Stomach (tissue), 9 donors: Measurements from ENCODE around the gene TSHZ2. TPM values are rescaled to one million over a fixed set of nuclear protein-coding genes. Genes with fewer than 3 reads are reported as not detected.

ENCODE experiments used
- DNase-seq, 2 donors: peaks; one replicate each; pipeline versions ENCODE4 v3.0.0 to v3.0.0-alpha.2; 2013 to 2019
- H3K27ac ChIP-seq, 5 donors: fragments of 200-600 bp in 4 of 5; sonication (generic) in 4 of 5; one replicate each; pipeline ENCODE4 v1.5.1; 2013 to 2019; ENCODE audit warnings: mild to moderate bottlenecking in 1 of 5, moderate library complexity in 1 of 5
- H3K27me3 ChIP-seq, 3 donors: fragments of 200-600 bp; sonication (generic); one replicate each; pipeline ENCODE4 v1.5.1; 2017 to 2019; ENCODE audit warnings: mixed run types in 1 of 3
- H3K36me3 ChIP-seq, 4 donors: fragments of 200-600 bp; sonication (generic); 1 replicate in 3 of 4; 2 replicates in 1 of 4; pipeline ENCODE4 v1.5.1; 2016 to 2019
- H3K4me1 ChIP-seq, 4 donors: fragments of 200-600 bp; sonication (generic); one replicate each; pipeline ENCODE4 v1.5.1; 2016 to 2019
- H3K4me3 ChIP-seq, 4 donors: fragments of 200-600 bp; sonication (generic) in 3 of 4; one replicate each; pipeline ENCODE4 v1.5.1; 2016 to 2019; ENCODE audit warnings: mild to moderate bottlenecking in 1 of 4
- H3K9me3 ChIP-seq, 4 donors: fragments of 200-600 bp; sonication (generic); one replicate each; pipeline ENCODE4 v1.5.1; 2016 to 2019
- CTCF ChIP-seq, 7 experiments: fragments of 450-650 bp in 4 of 7; fragments of 200-600 bp in 3 of 7; sonication (generic) in 3 of 7; IDR thresholded peaks; one replicate each; pipeline ENCODE4 v1.5.1; 2016 to 2019; ENCODE audit warnings: antibody characterized with exemption in 7 of 7, control low read depth in 2 of 7, mild to moderate bottlenecking in 1 of 7
- EP300 ChIP-seq: sonication (generic); formaldehyde crosslinking; IDR thresholded peaks from one replicate; pipeline ENCODE4 v1.6.1; 2017; ENCODE audit warnings: antibody characterized with exemption
- POLR2A ChIP-seq, 4 donors: fragments of 450-650 bp; IDR thresholded peaks; one replicate each; pipeline ENCODE4 v1.6.1; 2016; ENCODE audit warnings: antibody characterized with exemption in 4 of 4, control low read depth in 2 of 4, mild to moderate bottlenecking in 1 of 4, moderate library complexity in 1 of 4
- POLR2AphosphoS5 ChIP-seq, 3 donors: sonication (generic); formaldehyde crosslinking; IDR thresholded peaks; one replicate each; pipeline ENCODE4 v1.6.1; 2016; ENCODE audit warnings: antibody characterized with exemption in 3 of 3
- WGBS, 5 donors: extraction: QIAGEN DNeasy Blood & Tissue Kit in 3 of 5; methylation state at CpG; one replicate each; pipeline versions ENCODE4 v1.1.5 to v1.1.7; 2013 to 2018; 5-methylcytosine and 5-hydroxymethylcytosine counted together
- intact Hi-C: fragments of 100-400 bp; cut with DNase I; formaldehyde crosslinking; loops from one replicate; pipeline ENCODE4 v1.15.1; 2023; ENCODE audit warnings: low total_unique reads
- polyA plus RNA-seq, 3 donors: library from polyadenylated mRNA; stranded (reverse); fragments of 200-250 nt; gene quantifications; one replicate each; pipeline ENCODE4 v1.2.3, GENCODE V29; 2013
- total RNA-seq, 5 donors: library from RNA; depleted of rRNA; stranded (reverse); fragments of >200 nt; gene quantifications; one replicate each; pipeline versions ENCODE4 v1.1.0 to v1.2.3, GENCODE V29; 2014 to 2016
- donor health status: healthy with polysubstance abuse.
- donor health status: Bipolar disorder and iron deficiency.
- donor health status: healthy.

TSHZ2 gene
- total and polyA plus RNA-seq, 8 donors = 2.9 to 20.5 (median 5.8) TPM

GRCh38 chr20:53013183-53013582, 41.0 kb downstream of the TSHZ2 start:
- DNase-seq = no peak
- intact Hi-C loops = no loop called here
- WGBS, 5 donors = 84 to 91% (median 87%) methylated on average over 2 of the region's 2 CpGs
- H3K4me1 ChIP-seq = peaks cover 0 to 2% (median under 1%) of the 10 kb centered on the region in 4 donors
- no peaks in the 10 kb centered on the region for H3K36me3 ChIP-seq
- peaks cover 0 to 10% (median 0%) of the 10 kb centered on the region in 4 donors for H3K9me3 ChIP-seq
- H3K27me3 ChIP-seq = no peaks in the 10 kb centered on the region
- no peak overlapping the region for H3K27ac ChIP-seq
- H3K4me3 ChIP-seq = no peak overlapping the region
- TF ChIP-seq POLR2AphosphoS5 (IDR thresholded peaks at IDR 0.05) = no peak
- no peak for TF ChIP-seq CTCF (IDR thresholded peaks at IDR 0.05)
- TF ChIP-seq POLR2A (IDR thresholded peaks at IDR 0.05) = no peak
- TF ChIP-seq EP300 = no peak

GRCh38 chr20:53013847-53014246, 41.7 kb downstream of the TSHZ2 start:
- no peak for TF ChIP-seq CTCF (IDR thresholded peaks at IDR 0.05)
- no peak for TF ChIP-seq POLR2A (IDR thresholded peaks at IDR 0.05)
- no peak for TF ChIP-seq POLR2AphosphoS5 (IDR thresholded peaks at IDR 0.05)
- TF ChIP-seq EP300 = no peak
- Histone ChIP-seq H3K27ac (no peak overlapping the region), H3K36me3 (no peaks in the 10 kb centered on the region), H3K9me3 (peaks cover 0 to 10% (median 0%) of the 10 kb centered on the region in 4 donors), H3K4me3 (no peak overlapping the region), H3K27me3 (no peaks in the 10 kb centered on the region), H3K4me1 (peaks cover 0 to 9% (median 3%) of the 10 kb centered on the region in 4 donors)
- no peak for DNase-seq
- intact Hi-C loops = no loop called here
- 45 to 67% (median 53%) methylated on average over 4 of the region's 4 CpGs for WGBS, 5 donors

DNA sequence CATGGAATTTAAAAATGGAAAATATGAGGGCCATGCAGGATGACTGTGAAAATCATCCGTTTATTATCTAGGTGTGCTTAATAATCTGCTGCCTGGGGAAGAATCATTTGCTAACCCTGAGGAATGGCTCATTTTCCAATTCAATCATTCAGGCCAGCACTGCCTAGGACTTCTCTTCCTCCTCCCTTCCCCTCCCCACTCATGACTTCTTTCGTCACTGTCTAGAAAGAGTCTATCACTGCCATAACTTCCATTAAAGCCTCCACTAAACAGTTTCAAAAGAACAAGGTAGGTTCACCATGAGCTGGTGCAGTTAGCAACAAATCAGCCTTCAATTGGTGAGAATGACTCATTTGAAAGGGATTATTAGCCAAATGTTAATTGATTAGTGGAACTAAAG, 43.9 kb downstream of the TSHZ2 start:
- peaks cover 0 to 10% (median 0%) of the 10 kb centered on the region in 4 donors for H3K9me3 ChIP-seq
- H3K4me3 ChIP-seq = no peak overlapping the region
- no peaks in the 10 kb centered on the region for H3K36me3 ChIP-seq
- H3K27me3 ChIP-seq = no peaks in the 10 kb centered on the region
- H3K27ac ChIP-seq = no peak overlapping the region
- intact Hi-C loops = no loop called here
- no peak for DNase-seq
- WGBS, 5 donors = 95 to 98% (median 97%) methylated on average over 2 of the region's 2 CpGs
- TF ChIP-seq POLR2A (IDR thresholded peaks at IDR 0.05) = no peak
- TF ChIP-seq EP300 = no peak
- TF ChIP-seq CTCF (IDR thresholded peaks at IDR 0.05) = no peak
- no peak for TF ChIP-seq POLR2AphosphoS5 (IDR thresholded peaks at IDR 0.05)
- H3K4me1 ChIP-seq = peaks cover 0 to 15% (median 3%) of the 10 kb centered on the region in 4 donors

DNA sequence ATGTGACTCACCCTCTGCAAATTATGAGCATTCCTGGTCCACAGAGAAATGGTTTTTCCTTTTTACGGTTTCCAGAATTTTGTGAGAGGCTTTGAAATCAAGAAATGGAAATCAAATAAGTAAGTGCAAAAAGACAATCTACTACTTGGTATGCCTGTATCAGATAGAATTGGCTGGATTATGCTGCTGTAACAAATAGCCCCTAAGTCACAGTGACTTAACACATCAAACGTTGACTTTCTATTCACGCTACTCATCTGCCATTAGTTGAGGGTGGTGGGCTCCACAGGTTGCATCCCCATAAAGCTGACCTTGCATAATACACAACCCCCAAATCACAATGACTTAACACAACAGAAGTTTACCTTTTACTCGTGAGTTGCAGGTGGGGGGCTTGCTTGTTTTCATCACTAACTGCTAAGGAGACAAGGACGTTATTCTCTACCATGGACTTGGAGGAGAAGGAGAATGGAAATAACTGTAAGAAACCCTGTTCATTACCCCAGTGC, 44.4 kb downstream of the TSHZ2 start:
- 85 to 93% (median 90%) methylated on average over 5 of the region's 5 CpGs for WGBS, 5 donors
- no peak for TF ChIP-seq POLR2A (IDR thresholded peaks at IDR 0.05)
- TF ChIP-seq POLR2AphosphoS5 (IDR thresholded peaks at IDR 0.05) = no peak
- no peak for TF ChIP-seq CTCF (IDR thresholded peaks at IDR 0.05)
- no peak for TF ChIP-seq EP300

More for the DNA sequence above, 44.4 kb downstream of the TSHZ2 start:
- peaks cover 0 to 10% (median 0%) of the 10 kb centered on the region in 4 donors for H3K9me3 ChIP-seq
- DNase-seq = no peak
- H3K27ac ChIP-seq = no peak overlapping the region
- no peaks in the 10 kb centered on the region for H3K36me3 ChIP-seq
- intact Hi-C loops = no loop called here
- H3K27me3 ChIP-seq = no peaks in the 10 kb centered on the region
- H3K4me3 ChIP-seq = no peak overlapping the region
- H3K4me1 ChIP-seq = peaks cover 0 to 15% (median 3%) of the 10 kb centered on the region in 4 donors
